Nephron (organoid): ENCODE results near the gene FAM13A.
"Not testable (repeated sequence)": the region's sequence is repeated elsewhere in the genome, so short reads cannot be mapped to it uniquely, and the experiment has no call there.

Experiments used
- H3K27ac Mint-ChIP-seq, 3 experiments: 2 replicates each; pipeline ENCODE4 v1.8.0; 2020; ENCODE audit warnings: mixed read lengths in 3 of 3, mild to moderate bottlenecking in 2 of 3, moderate library complexity in 1 of 3
- H3K27me3 Mint-ChIP-seq: 2 replicates; pipeline ENCODE4 v1.8.0; 2021; ENCODE audit warnings: low read depth, mild to moderate bottlenecking, moderate library complexity, mixed read lengths
- H3K36me3 Mint-ChIP-seq: 2 replicates; pipeline ENCODE4 v1.8.0; 2020; ENCODE audit warnings: low read depth, mixed read lengths
- H3K4me1 Mint-ChIP-seq: 2 replicates; pipeline ENCODE4 v1.8.0; 2020; ENCODE audit warnings: mixed read lengths
- H3K4me3 Mint-ChIP-seq, 3 experiments: 2 replicates each; pipeline ENCODE4 v1.8.0; 2020; ENCODE audit warnings: mild to moderate bottlenecking in 3 of 3, mixed read lengths in 3 of 3, moderate library complexity in 2 of 3
- H3K9me3 Mint-ChIP-seq: 2 replicates; pipeline ENCODE4 v1.8.0; 2020; ENCODE audit warnings: mixed read lengths
- CTCF ChIP-seq, 3 experiments: fragments of 200-600 bp; sonication (generic); IDR thresholded peaks; one replicate each; pipeline ENCODE4 v1.5.0; 2021; ENCODE audit warnings: antibody characterized with exemption in 3 of 3; ENCODE audit not compliant: unreplicated experiment in 3 of 3

The FAM13A gene

GRCh38 chr4:89008166-89008565 lies 48.8 kb downstream of the FAM13A start:
- no peaks in the 10 kb centered on the region for H3K27me3 Mint-ChIP-seq
- no peaks in the 10 kb centered on the region for H3K4me1 Mint-ChIP-seq
- H3K36me3 Mint-ChIP-seq, result peaks cover 84% of the 10 kb centered on the region
- no peak for TF ChIP-seq CTCF (IDR thresholded peaks at IDR 0.05; ENCODE audit: unreplicated experiment in 3 of 3)
- H3K4me3 Mint-ChIP-seq, result no peak overlapping the region
- H3K27ac Mint-ChIP-seq, result no peak overlapping the region
- peaks cover 12% of the 10 kb centered on the region for H3K9me3 Mint-ChIP-seq

GRCh38 chr4:89007338-89007939 lies 49.5 kb downstream of the FAM13A start:
- H3K27ac Mint-ChIP-seq, result no peak overlapping the region
- no peaks in the 10 kb centered on the region for H3K27me3 Mint-ChIP-seq
- TF ChIP-seq CTCF (IDR thresholded peaks at IDR 0.05; ENCODE audit: unreplicated experiment in 3 of 3), result no peak
- no peak overlapping the region for H3K4me3 Mint-ChIP-seq
- peaks cover 87% of the 10 kb centered on the region for H3K36me3 Mint-ChIP-seq
- peaks cover 3% of the 10 kb centered on the region for H3K4me1 Mint-ChIP-seq
- peaks cover 12% of the 10 kb centered on the region for H3K9me3 Mint-ChIP-seq

GRCh38 chr4:89006307-89006706 lies 50.7 kb downstream of the FAM13A start:
- Mint-ChIP-seq H3K4me3 (no peak overlapping the region), H3K27ac (no peak overlapping the region), H3K9me3 (peaks cover 12% of the 10 kb centered on the region), H3K4me1 (peaks cover 14% of the 10 kb centered on the region), H3K36me3 (peaks cover 77% of the 10 kb centered on the region), H3K27me3 (peaks cover 4% of the 10 kb centered on the region)
- TF ChIP-seq CTCF (IDR thresholded peaks at IDR 0.05; ENCODE audit: unreplicated experiment in 3 of 3), result no peak

- H3K27ac Mint-ChIP-seq, H3K27me3 Mint-ChIP-seq, H3K4me3 Mint-ChIP-seq: not testable (repeated sequence)
- Mint-ChIP-seq H3K36me3 (peaks cover 64% of the 10 kb centered on the region), H3K4me1 (peaks cover 22% of the 10 kb centered on the region), H3K9me3 (peaks cover 12% of the 10 kb centered on the region)
Observed at GRCh38 chr4:89005066-89005465, 51.9 kb downstream of the FAM13A start.

- Mint-ChIP-seq H3K36me3 (peaks cover 43% of the 10 kb centered on the region), H3K4me1 (peaks cover 22% of the 10 kb centered on the region), H3K4me3 (no peak overlapping the region), H3K27ac (peak overlapping the region; percentile 23 to 73 (median 39)), H3K9me3 (peaks cover 12% of the 10 kb centered on the region), H3K27me3 (peaks cover 4% of the 10 kb centered on the region)
- no peak for TF ChIP-seq CTCF (IDR thresholded peaks at IDR 0.05; ENCODE audit: unreplicated experiment in 3 of 3)
Observed at GRCh38 chr4:89001647-89002445, 55.1 kb downstream of the FAM13A start.

GRCh38 chr4:89000844-89001360 lies 56.1 kb downstream of the FAM13A start:
- peaks cover 5% of the 10 kb centered on the region for H3K9me3 Mint-ChIP-seq
- peaks cover 41% of the 10 kb centered on the region for H3K36me3 Mint-ChIP-seq

More at GRCh38 chr4:89000844-89001360, 56.1 kb downstream of the FAM13A start:
- Mint-ChIP-seq H3K27me3 (peaks cover 4% of the 10 kb centered on the region), H3K27ac (peak overlapping the region in 1 of 3 experiments; percentile 81), H3K4me1 (peaks cover 22% of the 10 kb centered on the region), H3K4me3 (no peak overlapping the region)
- TF ChIP-seq CTCF (IDR thresholded peaks at IDR 0.05; ENCODE audit: unreplicated experiment in 3 of 3), result no peak
